Kidney (tissue), 14 donors: ENCODE data around the gene MAPK13. TPM values are rescaled to one million over a fixed set of nuclear protein-coding genes. Genes with fewer than 3 reads are reported as not detected.

ENCODE experiments used
- DNase-seq, 5 donors: peaks; one replicate each; pipeline ENCODE4 v3.0.0-alpha.2; 2013 to 2020
- FAIRE-seq: peaks from 2 replicates; lab custom pipeline; 2012; peaks lifted over from hg19 to GRCh38; lab: Jason Lieb, UNC
- H3K27ac ChIP-seq, 2 donors: one replicate each; pipeline ENCODE4 v1.7.0; 2013; ENCODE audit warnings: low read depth in 2 of 2, low read length in 2 of 2, inconsistent platforms in 1 of 2
- H3K27me3 ChIP-seq: one replicate; pipeline ENCODE4 v1.7.1; 2013; ENCODE audit warnings: low read length, inconsistent platforms; ENCODE audit not compliant: control insufficient read depth, insufficient read depth
- H3K36me3 ChIP-seq, 3 donors: one replicate each; pipeline versions ENCODE4 v1.7.0 to v1.7.1; 2013; ENCODE audit warnings: low read length in 3 of 3, control low read depth in 1 of 3, inconsistent platforms in 1 of 3; ENCODE audit not compliant: insufficient read depth in 3 of 3, control insufficient read depth in 2 of 3
- H3K4me1 ChIP-seq, 3 donors: one replicate each; pipeline versions ENCODE4 v1.7.0 to v1.7.1; 2013; ENCODE audit warnings: low read length in 3 of 3, inconsistent platforms in 1 of 3, low read depth in 1 of 3; ENCODE audit not compliant: control insufficient read depth in 2 of 3, insufficient read depth in 2 of 3
- H3K4me3 ChIP-seq, 3 donors: one replicate each; pipeline versions ENCODE4 v1.7.0 to v1.8.1; 2013; ENCODE audit warnings: low read length in 3 of 3, control low read depth in 1 of 3, inconsistent platforms in 1 of 3
- H3K9ac ChIP-seq, 3 donors: one replicate each; pipeline versions ENCODE4 v1.7.0 to v1.7.1; 2013; ENCODE audit warnings: low read length in 3 of 3, control low read depth in 1 of 3, inconsistent platforms in 1 of 3
- H3K9me3 ChIP-seq, 3 donors: one replicate each; pipeline versions ENCODE4 v1.7.0 to v1.7.1; 2013; ENCODE audit warnings: low read length in 3 of 3, control low read depth in 1 of 3, inconsistent platforms in 1 of 3; ENCODE audit not compliant: control insufficient read depth in 2 of 3, insufficient read depth in 1 of 3
- intact Hi-C: fragments of 100-400 bp; cut with DNase I; formaldehyde crosslinking; loops from one replicate; pipeline ENCODE4 v1.11.1; 2022
- polyA plus RNA-seq: library from polyadenylated mRNA; stranded (reverse); fragments of 350-450 nt; fragmentation: Illumina TruSeq; extraction: RNeasy Lipid Tissue Mini Kit (QIAGEN cat#74804); gene quantifications from one replicate; pipeline ENCODE4 v1.2.3, GENCODE V29; 2014; ENCODE audit warnings: low read depth, low replicate concordance; ENCODE audit not compliant: insufficient read depth
- total RNA-seq: library from RNA; stranded (reverse); fragmentation: NEBNext Ultra II Directional; extraction: Animal tissue kit (Norgen Biotek cat#: 25700); gene quantifications from one replicate; pipeline ENCODE4 v1.2.1, GENCODE V29; 2021
- TF ChIP-seq, protein P1 (sequence below): IDR thresholded peaks from 3 replicates; pipeline ENCODE4 v1.5.1; 2012; ENCODE audit warnings: mild to moderate bottlenecking, moderate library complexity, borderline replicate concordance; ENCODE audit not compliant: insufficient read depth; ENCODE audit errors: extremely low read depth
- donor health status: control.
- donor health status: control.
- donor health status: control.
- donor health status: control.
- donor health status: control.
- donor health status: DM: yes; HTN: yes; CAD: no.
- donor health status: Normal renal cell carcinoma (clear cell type).

MAPK13 gene
- total and polyA plus RNA-seq, 2 donors from 2014 or later = 20.3 to 43.3 TPM

DNA sequence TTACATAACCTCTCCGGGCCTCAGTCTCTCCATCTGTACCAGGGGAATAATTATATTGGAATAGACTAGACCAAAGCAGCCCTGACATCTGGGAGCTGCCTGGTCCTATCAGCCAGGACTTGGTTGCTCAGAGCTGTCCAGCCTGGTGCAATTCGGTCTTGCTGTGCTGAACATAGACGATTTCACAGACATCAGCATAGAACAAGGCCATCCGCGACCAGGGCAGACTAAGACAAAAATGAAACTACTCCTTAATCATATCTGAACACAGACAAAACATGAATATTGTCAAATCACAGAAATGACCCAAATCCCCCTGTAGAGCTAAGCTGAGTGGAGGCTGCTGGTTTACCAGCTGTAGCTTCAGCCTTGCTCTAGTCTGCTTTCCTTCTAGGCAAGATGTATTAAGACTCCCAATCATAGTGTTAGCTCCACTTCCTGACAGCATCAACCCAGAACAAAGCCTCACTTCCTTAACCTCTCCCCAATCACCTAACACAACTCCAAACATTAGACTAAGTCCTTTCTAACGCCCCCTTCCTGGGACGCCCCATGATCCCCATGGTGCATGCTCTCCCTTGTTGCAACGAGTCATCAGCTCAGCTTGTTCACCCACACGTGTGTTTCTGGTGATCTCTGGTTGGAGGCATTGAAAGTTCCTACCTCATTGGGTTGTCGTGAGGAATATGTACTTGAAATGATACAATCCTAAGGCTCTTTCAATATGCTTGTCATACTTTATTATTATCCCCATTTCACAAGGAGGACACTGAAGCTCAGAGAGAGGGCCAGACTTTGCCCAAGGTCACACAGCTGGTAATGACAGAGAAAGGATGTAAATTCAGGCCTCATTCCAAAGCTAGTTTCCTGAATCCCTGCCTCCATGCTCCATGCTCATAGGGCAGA, 3.5 kb upstream of the MAPK13 start:
- Histone ChIP-seq H3K36me3 (no peaks in the 10 kb centered on the region), H3K9ac (no peak overlapping the region), H3K27ac (no peak overlapping the region), H3K27me3 (no peaks in the 10 kb centered on the region), H3K4me1 (peaks cover 2 to 21% (median 9%) of the 10 kb centered on the region in 3 donors), H3K4me3 (no peak overlapping the region), H3K9me3 (no peaks in the 10 kb centered on the region)
- FAIRE-seq (no peak), DNase-seq (no peak)
- intact Hi-C loops = no loop called here
- TF ChIP-seq, protein P1, sequence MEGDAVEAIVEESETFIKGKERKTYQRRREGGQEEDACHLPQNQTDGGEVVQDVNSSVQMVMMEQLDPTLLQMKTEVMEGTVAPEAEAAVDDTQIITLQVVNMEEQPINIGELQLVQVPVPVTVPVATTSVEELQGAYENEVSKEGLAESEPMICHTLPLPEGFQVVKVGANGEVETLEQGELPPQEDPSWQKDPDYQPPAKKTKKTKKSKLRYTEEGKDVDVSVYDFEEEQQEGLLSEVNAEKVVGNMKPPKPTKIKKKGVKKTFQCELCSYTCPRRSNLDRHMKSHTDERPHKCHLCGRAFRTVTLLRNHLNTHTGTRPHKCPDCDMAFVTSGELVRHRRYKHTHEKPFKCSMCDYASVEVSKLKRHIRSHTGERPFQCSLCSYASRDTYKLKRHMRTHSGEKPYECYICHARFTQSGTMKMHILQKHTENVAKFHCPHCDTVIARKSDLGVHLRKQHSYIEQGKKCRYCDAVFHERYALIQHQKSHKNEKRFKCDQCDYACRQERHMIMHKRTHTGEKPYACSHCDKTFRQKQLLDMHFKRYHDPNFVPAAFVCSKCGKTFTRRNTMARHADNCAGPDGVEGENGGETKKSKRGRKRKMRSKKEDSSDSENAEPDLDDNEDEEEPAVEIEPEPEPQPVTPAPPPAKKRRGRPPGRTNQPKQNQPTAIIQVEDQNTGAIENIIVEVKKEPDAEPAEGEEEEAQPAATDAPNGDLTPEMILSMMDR = no peak

DNA sequence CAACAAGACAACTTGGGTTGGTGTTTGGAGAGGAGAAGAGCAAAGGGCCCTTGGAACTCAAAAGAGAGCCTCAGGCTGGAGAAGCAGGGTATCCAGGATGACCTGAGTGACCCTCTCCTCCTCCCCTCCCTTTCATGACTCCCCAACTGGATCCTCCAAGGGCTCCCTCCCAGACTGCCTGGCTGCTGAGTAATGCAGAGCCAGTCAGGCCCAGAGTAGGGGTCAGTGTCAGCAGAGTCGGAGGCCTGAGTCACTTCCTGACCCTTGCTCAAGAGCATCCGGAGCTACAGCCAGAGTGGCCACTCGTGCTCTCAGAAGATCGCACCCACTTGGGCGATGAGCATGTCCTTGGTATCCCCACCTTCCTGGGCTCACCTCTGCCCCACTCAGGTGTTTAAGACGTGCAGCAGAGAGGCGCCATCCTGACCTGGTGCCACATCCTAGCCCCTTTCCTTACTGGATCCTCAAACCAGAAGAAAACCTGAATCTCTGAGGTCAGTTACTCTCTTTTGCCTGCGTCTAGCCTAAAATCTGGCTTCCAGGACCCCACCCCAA, 2.8 kb upstream of the MAPK13 start:
- H3K4me3 ChIP-seq = no peak overlapping the region
- no peak for FAIRE-seq
- H3K4me1 ChIP-seq = peaks cover 2 to 28% (median 17%) of the 10 kb centered on the region in 3 donors
- H3K9me3 ChIP-seq = no peaks in the 10 kb centered on the region
- DNase-seq = peak in 1 of 5 donors; percentile 82
- no peak overlapping the region for H3K9ac ChIP-seq
- TF ChIP-seq, protein P1 = no peak
- no peaks in the 10 kb centered on the region for H3K36me3 ChIP-seq
- H3K27ac ChIP-seq = no peak overlapping the region
- intact Hi-C loops = no loop called here
- H3K27me3 ChIP-seq = no peaks in the 10 kb centered on the region

DNA sequence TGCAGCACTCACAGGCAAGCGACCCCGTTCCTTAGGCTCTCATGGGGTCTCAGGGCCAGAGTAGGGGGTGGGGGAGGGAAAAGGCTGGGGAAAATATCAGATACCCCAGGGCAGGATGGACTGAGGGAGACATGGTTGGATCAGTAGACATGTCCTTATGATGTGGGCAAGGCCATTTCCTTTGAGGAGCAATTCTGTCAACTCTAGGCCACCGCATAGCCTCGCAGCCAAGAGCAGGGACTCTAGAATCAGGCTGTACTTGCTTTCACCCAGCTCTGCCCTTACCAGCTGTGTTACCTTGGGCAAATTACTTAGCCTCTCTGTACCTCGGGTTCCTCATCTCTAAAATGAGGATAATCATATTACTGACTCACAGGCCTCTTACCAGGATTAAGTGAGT, 2.2 kb upstream of the MAPK13 start:
- peaks cover 2 to 33% (median 17%) of the 10 kb centered on the region in 3 donors for H3K4me1 ChIP-seq
- H3K36me3 ChIP-seq = no peaks in the 10 kb centered on the region
- no peak overlapping the region for H3K27ac ChIP-seq
- TF ChIP-seq, protein P1 = no peak
- DNase-seq (no peak), FAIRE-seq (no peak)
- H3K4me3 ChIP-seq = no peak overlapping the region
- intact Hi-C loops = no loop called here
- no peaks in the 10 kb centered on the region for H3K27me3 ChIP-seq
- no peaks in the 10 kb centered on the region for H3K9me3 ChIP-seq
- no peak overlapping the region for H3K9ac ChIP-seq
